Activated CD4-positive, alpha-beta T cell treated with anti-CD3 and anti-CD28 coated beads, Interleukin-2, Interleukin-6, amounts not matched to agents 100 ng/mL and 50 ng/mL, durations not matched to agents 16 hours and 8 hours (primary cell): ENCODE measurements around the gene DCTN3.
"Not testable (repeated sequence)": the region's sequence is repeated elsewhere in the genome, so short reads cannot be mapped to it uniquely, and the experiment has no call there.

Experiments used
- DNase-seq: peaks from one replicate; pipeline ENCODE4 v3.0.0-alpha.2; 2020

Gene DCTN3

DNA sequence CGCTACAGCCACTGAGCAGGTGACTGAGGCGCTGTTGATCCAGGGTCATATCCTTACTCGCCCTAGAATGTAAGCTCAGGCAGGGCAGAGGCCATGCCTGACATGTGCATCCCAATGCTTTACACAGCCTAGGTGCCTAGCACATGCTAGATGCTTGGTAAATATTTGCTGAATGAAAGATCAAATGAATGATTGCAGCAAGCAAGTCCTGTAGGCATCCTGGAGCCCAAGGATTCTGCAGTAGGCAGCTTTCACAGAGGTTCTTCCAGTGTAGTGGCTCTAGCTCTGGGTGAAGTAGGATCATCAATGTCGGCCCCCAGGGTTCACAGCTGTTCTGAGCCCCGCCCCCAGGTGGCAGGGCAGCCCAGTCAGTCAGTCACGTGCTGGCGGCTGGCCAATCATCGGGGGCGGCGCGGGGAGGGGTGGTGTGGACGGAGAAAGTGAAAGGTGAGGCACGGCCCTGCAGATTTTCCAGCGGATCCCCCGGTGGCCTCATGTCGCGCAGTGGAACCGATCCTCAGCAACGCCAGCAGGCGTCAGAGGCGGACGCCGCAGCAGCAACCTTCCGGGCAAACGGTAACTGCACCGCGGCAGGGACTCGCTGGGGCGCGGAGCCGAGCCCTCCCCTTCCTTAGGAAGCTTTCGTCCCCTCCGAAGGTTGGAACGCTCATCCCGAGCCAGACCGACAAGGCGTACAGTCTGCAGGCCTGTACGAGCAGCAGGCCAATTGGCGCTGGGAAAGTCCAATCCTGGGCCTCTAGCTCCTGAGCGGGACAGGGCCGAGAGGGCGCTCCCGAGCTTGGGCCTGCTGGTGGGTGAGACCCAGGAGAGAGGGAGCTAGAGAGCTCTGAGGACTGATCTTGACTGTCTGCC is 26.2 kb upstream of the DCTN3 start, which contains the start of gene GALT:
TSS of gene GALT (plus strand) at position 465 of the 873 bp plus-strand sequence. CDS start at position 495, 30 bp downstream.
- peak; percentile 97 for DNase-seq

- DNase-seq, result no peak
These were observed 24.5 kb upstream of the DCTN3 start for GRCh38 chr9:34644766-34645314.

- DNase-seq, result no peak
These were observed 22.4 kb upstream of the DCTN3 start for GRCh38 chr9:34642679-34643078.

GRCh38 chr9:34639322-34639721 is 19.0 kb upstream of the DCTN3 start:
- not testable (repeated sequence) for DNase-seq

GRCh38 chr9:34638138-34638445 is 17.8 kb upstream of the DCTN3 start:
- DNase-seq, result no peak

GRCh38 chr9:34637356-34638137 is 17.3 kb upstream of the DCTN3 start, which contains the start of gene SIGMAR1:
TSS of gene SIGMAR1 (minus strand) at chr9:34637787. CDS start at chr9:34637697, 90 bp downstream.
- DNase-seq, result peak; percentile 97

- DNase-seq, result peak; percentile 42
These were observed 16.6 kb upstream of the DCTN3 start for GRCh38 chr9:34636791-34637355.

- no peak for DNase-seq
These were observed 15.3 kb upstream of the DCTN3 start for GRCh38 chr9:34635556-34635955.

- no peak for DNase-seq
These were observed 14.4 kb upstream of the DCTN3 start for GRCh38 chr9:34634551-34635248.

DNA sequence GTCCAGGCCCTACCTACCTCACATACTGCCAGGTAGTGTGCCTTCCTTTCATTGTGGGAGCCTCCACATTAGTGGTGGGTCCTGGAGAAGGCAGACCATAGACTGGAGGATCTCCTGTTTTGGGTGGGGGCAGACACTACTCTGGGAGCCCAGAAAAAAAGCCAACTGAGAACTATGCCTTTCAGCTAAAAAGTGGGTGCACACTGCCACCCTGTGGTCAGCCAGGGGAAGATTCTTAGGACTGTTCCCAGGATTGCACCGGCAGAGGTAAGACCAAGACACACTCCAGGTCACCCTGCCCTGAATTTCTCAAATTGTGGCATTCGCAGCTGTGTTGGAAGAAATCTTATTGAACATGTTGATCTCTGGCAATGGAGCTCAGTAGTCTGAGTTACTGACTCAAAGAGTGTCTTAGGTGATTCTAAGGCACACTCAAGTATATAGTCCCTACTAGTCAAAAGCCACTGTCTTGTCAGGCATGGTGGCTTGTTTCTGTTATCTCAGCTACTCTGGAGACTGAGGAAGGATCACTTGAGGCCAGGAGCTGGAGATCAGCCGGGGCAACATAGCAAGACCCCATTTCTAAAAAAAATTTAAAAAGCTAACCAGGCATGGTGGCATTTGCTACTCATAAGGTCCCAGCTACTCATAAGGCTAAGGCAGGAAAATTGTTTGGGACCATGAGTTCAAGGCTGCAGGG is 13.7 kb upstream of the DCTN3 start:
- peak; percentile 82 for DNase-seq

DNA sequence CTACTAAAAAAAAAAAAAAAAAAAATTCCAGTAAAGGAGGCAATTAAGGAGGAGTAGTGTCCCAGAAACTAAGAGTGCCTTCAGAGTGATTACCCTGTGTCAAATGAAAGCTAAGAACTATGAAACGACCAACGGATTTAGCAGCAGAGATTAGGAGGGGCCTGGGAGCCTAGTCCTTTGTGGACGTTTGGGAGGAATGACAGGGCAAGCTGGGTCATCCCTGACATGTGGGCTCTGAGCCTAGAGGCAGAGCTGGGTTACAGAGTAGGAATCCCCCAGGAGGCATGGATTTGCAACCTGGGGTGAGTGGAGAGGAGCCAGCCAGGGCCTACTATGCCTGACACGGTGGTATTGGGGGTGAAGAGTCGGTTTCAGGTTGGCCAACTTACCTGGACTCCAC is 12.9 kb upstream of the DCTN3 start:
- DNase-seq, result no peak

GRCh38 chr9:34630402-34631154 is 10.3 kb upstream of the DCTN3 start:
- no peak for DNase-seq

DNA sequence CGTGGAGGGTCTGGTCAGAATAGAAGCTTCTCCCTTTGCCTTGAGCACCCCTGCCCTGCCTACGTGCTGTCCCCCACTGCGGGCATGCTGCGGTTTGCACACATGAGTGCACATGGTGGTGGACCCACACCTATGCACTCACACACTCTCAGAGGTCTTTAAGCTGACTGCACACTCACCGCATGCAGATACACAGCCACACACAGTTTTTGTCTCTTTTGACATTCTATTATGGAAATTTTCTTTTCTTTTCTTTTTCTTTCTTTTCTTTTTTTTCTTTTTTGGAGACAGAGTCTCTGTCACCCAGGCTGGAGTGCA is 9.2 kb upstream of the DCTN3 start:
- DNase-seq, result no peak

- no peak for DNase-seq
These were observed 8.6 kb upstream of the DCTN3 start, which contains the start of gene ARID3C for GRCh38 chr9:34628656-34629490. TSS of gene ARID3C (minus strand) at chr9:34629066. CDS start at chr9:34628014, 1,052 bp downstream.

DNA sequence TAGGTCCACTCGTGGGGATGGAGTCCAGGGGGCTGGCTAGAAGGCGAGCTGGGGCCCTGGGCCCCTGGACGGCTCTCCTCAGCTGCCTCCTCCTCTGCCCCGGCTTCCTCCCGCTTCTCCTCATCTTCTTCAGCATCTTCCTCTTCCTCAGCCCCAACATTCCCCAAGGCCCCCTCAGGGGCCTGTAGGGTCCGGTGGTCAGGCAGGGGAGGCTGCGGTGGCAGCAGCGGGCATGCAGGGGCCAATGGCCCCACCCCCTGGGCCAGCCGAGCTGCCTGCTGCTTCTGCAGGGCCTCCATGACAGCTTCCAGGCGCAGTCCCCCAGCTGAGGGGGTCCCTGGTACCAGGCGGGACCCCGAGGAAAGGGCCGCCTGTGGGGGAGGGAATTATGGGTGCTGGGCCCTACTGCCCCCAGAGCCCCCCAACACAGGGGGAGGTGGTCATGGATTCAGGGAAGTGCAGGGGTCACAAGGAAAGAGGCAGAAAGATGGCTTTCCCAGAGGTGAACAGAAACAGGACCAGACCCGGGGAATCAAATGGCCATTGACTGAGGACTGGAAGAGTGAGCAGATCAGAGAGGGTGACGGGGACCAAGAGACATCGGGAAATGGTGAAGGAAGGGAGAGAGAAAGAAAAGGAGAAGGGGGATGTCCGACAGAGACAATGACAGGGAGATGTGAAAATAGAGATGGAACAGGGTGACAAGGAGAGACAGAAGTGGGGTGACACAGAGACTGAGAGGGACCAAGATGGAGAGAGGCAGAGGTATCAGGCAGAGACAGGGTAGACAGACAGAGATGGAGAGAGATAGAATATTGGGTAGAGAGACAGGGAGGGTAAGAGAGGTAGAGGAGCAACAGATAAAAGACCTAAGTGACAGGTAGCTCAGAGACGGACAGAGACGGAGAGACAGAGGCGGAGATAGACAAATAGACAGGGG is 7.7 kb upstream of the DCTN3 start:
- no peak for DNase-seq

GRCh38 chr9:34625186-34625486 is 4.8 kb upstream of the DCTN3 start:
- DNase-seq, result no peak

- no peak for DNase-seq
These were observed 4.3 kb upstream of the DCTN3 start for GRCh38 chr9:34624475-34625185.

DNA sequence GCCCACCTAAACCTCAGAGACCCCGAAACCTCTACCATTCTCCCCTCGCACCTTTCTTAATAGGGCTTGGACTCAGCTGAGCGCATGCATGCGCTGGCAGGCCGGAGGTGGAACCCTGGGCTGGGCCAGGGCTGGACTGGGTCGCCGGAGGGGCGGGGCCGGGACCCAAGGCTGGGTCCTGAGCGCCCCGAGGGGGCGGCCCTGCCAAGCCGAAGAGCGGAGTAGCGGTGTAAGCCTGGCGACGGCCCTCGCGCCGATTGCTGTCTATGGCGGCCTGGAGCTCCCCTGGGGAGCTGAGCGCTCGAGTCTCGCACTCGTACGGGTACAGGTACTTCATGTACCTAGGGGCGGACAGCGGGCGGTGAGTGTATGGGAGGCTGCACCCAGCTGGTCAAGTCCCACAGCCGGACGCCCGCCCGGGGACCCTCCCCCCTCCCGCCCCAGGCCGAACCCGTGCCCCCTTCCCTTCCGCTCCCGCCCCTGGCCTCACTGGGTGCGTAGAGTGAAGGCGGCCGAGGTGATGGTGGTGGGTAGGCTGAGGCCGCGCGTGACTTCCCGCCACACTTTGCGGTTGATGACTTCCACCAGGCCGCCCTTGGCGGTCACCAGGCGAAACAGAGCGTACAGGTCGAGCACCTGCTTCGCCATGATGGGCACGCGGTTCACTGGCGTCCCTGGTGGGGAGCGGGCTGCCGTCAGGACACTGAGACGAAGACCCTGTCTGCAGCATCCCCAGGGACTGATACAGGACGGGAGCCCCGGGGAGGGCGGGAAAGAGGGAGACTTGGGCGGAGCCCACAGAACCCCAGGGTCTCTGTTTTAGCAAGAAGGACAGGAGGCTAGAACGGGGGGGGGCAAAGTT is 3.3 kb upstream of the DCTN3 start:
- no peak for DNase-seq
